HCT116 (cell line): ENCODE data around the gene FNDC3A. TPM values are rescaled to one million over a fixed set of nuclear protein-coding genes. Genes with fewer than 3 reads are reported as not detected.

Experiments used
- ATAC-seq: fragments of 200-7000 bp; cut with Tn5 transposase; 2 replicates; pipeline ENCODE4 v1.9.1; 2020; ENCODE audit warnings: mild to moderate bottlenecking, moderate library complexity
- BruUV-seq: library from RNA; stranded (reverse); fragments of 400-500 nt; replicated peaks from 2 replicates; lab custom pipeline; 2021; lab: Mats Ljungman, UMichigan
- CTCF ChIA-PET: fragments of 300-600 bp; sonication (Branson Sonifier 250); formaldehyde crosslinking; loops from one replicate; lab custom pipeline; 2021; ENCODE audit warnings: antibody characterized with exemption; lab: Charles Lee
- POLR2A ChIA-PET: fragments of 300-600, 350-600 bp; sonication (Branson Sonifier 250); formaldehyde crosslinking; loops from one replicate; lab custom pipeline; 2021; ENCODE audit warnings: antibody characterized with exemption; lab: Charles Lee
- RAD21 ChIA-PET, 2 experiments: fragments of 300-600 bp; sonication (Branson Sonifier 250); formaldehyde crosslinking; loops; one replicate each; lab custom pipeline; 2023; ENCODE audit warnings: low total read pairs in 2 of 2; ENCODE audit not compliant: uncharacterized antibody in 2 of 2, unreplicated experiment in 2 of 2, low non-redundant PET in 1 of 2; lab: Charles Lee
- DNase-seq: peaks from one replicate; pipeline ENCODE4 v3.0.0-alpha.2; 2010; ENCODE audit warnings: low read depth, low spot score
- H2AFZ ChIP-seq: fragments of 200-600 bp; shearing (Covaris generic), sonication (generic); 2 replicates; pipeline ENCODE4 v1.6.1; 2017; ENCODE audit warnings: low read depth, mixed run types, mixed read lengths, antibody characterized with exemption, low read length; ENCODE audit not compliant: poor library complexity, severe bottlenecking
- H3K27ac ChIP-seq: 2 replicates; pipeline ENCODE4 v1.5.1; 2012; ENCODE audit warnings: low read depth, low read length
- H3K27me3 ChIP-seq: fragments of 200-600 bp; sonication (generic); 2 replicates; pipeline ENCODE4 v1.6.1; 2016; ENCODE audit warnings: mixed run types, low read length, mixed read lengths; ENCODE audit not compliant: insufficient read depth
- H3K36me3 ChIP-seq, 2 experiments: fragments of 200-500 bp in 1 of 2; fragments of 200-600 bp in 1 of 2; sonication (Bioruptor generic) in 1 of 2; sonication (generic) in 1 of 2; 2 replicates each; pipeline versions ENCODE4 v1.5.1 to v1.6.1; 2014 to 2016; ENCODE audit warnings: low read length in 2 of 2, inconsistent platforms in 1 of 2, mixed read lengths in 1 of 2, mixed run types in 1 of 2; ENCODE audit not compliant: insufficient read depth in 2 of 2, control insufficient read depth in 1 of 2
- H3K4me1 ChIP-seq, 2 experiments: fragments of 200-600 bp in 1 of 2; sonication (generic) in 1 of 2; 2 replicates each; pipeline versions ENCODE4 v1.5.1 to v1.6.1; 2012 to 2017; ENCODE audit warnings: low read length in 2 of 2, inconsistent platforms in 1 of 2, mild to moderate bottlenecking in 1 of 2, mixed read lengths in 1 of 2, mixed run types in 1 of 2, moderate library complexity in 1 of 2; ENCODE audit not compliant: insufficient read depth in 2 of 2, control insufficient read depth in 1 of 2
- H3K4me2 ChIP-seq: fragments of 200-600 bp; sonication (generic); 2 replicates; pipeline ENCODE4 v1.6.1; 2017; ENCODE audit warnings: mixed run types, low read length, mixed read lengths
- H3K4me3 ChIP-seq, 2 experiments: fragments of 200-600 bp in 1 of 2; sonication (generic) in 1 of 2; replicated peaks in 1 of 2; 2 replicates each; pipeline ENCODE4 v1.5.1; 2011 to 2016; ENCODE audit warnings: low read length in 2 of 2, control low read depth in 1 of 2, low read depth in 1 of 2, mild to moderate bottlenecking in 1 of 2, mixed read lengths in 1 of 2, mixed run types in 1 of 2
- H3K79me2 ChIP-seq: fragments of 200-600 bp; sonication (generic); 2 replicates; pipeline ENCODE4 v1.6.1; 2017; ENCODE audit warnings: mild to moderate bottlenecking, mixed run types, low read length, moderate library complexity, mixed read lengths; ENCODE audit not compliant: insufficient read depth
- H3K9ac ChIP-seq: fragments of 200-600 bp; sonication (generic); 2 replicates; pipeline ENCODE4 v1.6.1; 2016; ENCODE audit warnings: low read length, mixed read lengths
- H3K9me2 ChIP-seq: fragments of 200-600 bp; sonication (generic), shearing (Covaris generic); 2 replicates; pipeline ENCODE4 v1.6.1; 2017; ENCODE audit warnings: mixed run types, mild to moderate bottlenecking, moderate library complexity; ENCODE audit not compliant: insufficient read depth
- H3K9me3 ChIP-seq, 2 experiments: fragments of 200-500 bp in 1 of 2; fragments of 200-600 bp in 1 of 2; sonication (Bioruptor generic) in 1 of 2; sonication (generic) in 1 of 2; 2 replicates each; pipeline ENCODE4 v1.6.1; 2014 to 2017; ENCODE audit warnings: low read length in 2 of 2, mixed read lengths in 2 of 2, inconsistent platforms in 1 of 2, low read depth in 1 of 2, mild to moderate bottlenecking in 1 of 2, mixed run types in 1 of 2, moderate library complexity in 1 of 2; ENCODE audit not compliant: control insufficient read depth in 1 of 2, insufficient read depth in 1 of 2
- H4K20me1 ChIP-seq: fragments of 200-600 bp; sonication (generic), shearing (Covaris generic); 2 replicates; pipeline ENCODE4 v1.6.1; 2017; ENCODE audit warnings: mixed run types, mild to moderate bottlenecking, moderate library complexity; ENCODE audit not compliant: insufficient read depth
- EGR1 ChIP-seq: IDR thresholded peaks from 2 replicates; pipeline ENCODE4 v1.6.1; 2012; ENCODE audit warnings: low read depth
- EZH2phosphoT487 ChIP-seq: fragments of 200-600 bp; IDR thresholded peaks from 2 replicates; pipeline ENCODE4 v1.6.1; 2018; ENCODE audit warnings: antibody characterized with exemption, borderline replicate concordance
- FOSL1 ChIP-seq: IDR thresholded peaks from 2 replicates; pipeline ENCODE4 v1.6.1; 2012; ENCODE audit warnings: low read depth
- JUND ChIP-seq: IDR thresholded peaks from 2 replicates; pipeline ENCODE4 v1.6.1; 2012
- POLR2A ChIP-seq: IDR thresholded peaks from 2 replicates; pipeline ENCODE4 v1.7.0; 2011; ENCODE audit warnings: borderline replicate concordance; ENCODE audit not compliant: insufficient read depth, insufficient read length; ENCODE audit errors: extremely low read depth
- POLR2AphosphoS5 ChIP-seq: IDR thresholded peaks from 2 replicates; pipeline ENCODE4 v1.6.1; 2011; ENCODE audit warnings: mild to moderate bottlenecking, low read depth, low read length, moderate library complexity
- RAD21 ChIP-seq: IDR thresholded peaks from 2 replicates; pipeline ENCODE4 v1.6.1; 2012; ENCODE audit warnings: low read depth, mild to moderate bottlenecking
- SIN3A ChIP-seq: IDR thresholded peaks from 2 replicates; pipeline ENCODE4 v1.6.1; 2012; ENCODE audit warnings: low read depth
- SRF ChIP-seq: IDR thresholded peaks from 2 replicates; pipeline ENCODE4 v1.6.1; 2012; ENCODE audit warnings: low read depth
- TCF7L2 ChIP-seq: IDR thresholded peaks from 2 replicates; pipeline ENCODE4 v1.7.0; 2011; ENCODE audit warnings: borderline replicate concordance, inconsistent platforms; ENCODE audit not compliant: insufficient read depth, insufficient read length; ENCODE audit errors: extremely low read depth
- ZNF274 ChIP-seq: fragments of 200-500 bp; sonication (Bioruptor generic); IDR thresholded peaks from 2 replicates; pipeline ENCODE4 v1.6.1; 2014; ENCODE audit warnings: mild to moderate bottlenecking, low read depth, low read length, inconsistent platforms
- intact Hi-C: fragments of 100-400 bp; cut with micrococcal nuclease; formaldehyde crosslinking; loops from 2 replicates; pipeline ENCODE4 v1.10.0; 2022
- total RNA-seq: library from RNA; stranded (reverse); gene quantifications from one replicate; pipeline ENCODE4 v1.2.1, GENCODE V29; 2021; ENCODE audit not compliant: unreplicated experiment
- TF ChIP-seq, protein P1 (sequence below): IDR thresholded peaks from 2 replicates; pipeline ENCODE4 v1.6.1; 2012
- TF ChIP-seq, protein P2 (sequence below), 3 experiments: fragments of 200-600 bp in 1 of 3; sonication (generic) in 1 of 3; IDR thresholded peaks in 2 of 3; conservative IDR thresholded peaks in 1 of 3; 2 replicates each; pipeline ENCODE4 v1.5.1; 2012 to 2017; ENCODE audit warnings: low read depth in 2 of 3, low read length in 2 of 3, antibody characterized with exemption in 1 of 3, borderline replicate concordance in 1 of 3, control low read depth in 1 of 3, mild to moderate bottlenecking in 1 of 3, mixed read lengths in 1 of 3, mixed run types in 1 of 3, moderate library complexity in 1 of 3; ENCODE audit not compliant: insufficient read depth in 1 of 3

FNDC3A gene
- total RNA-seq, 1 experiment from 2014 or later = 30.5 TPM

DNA sequence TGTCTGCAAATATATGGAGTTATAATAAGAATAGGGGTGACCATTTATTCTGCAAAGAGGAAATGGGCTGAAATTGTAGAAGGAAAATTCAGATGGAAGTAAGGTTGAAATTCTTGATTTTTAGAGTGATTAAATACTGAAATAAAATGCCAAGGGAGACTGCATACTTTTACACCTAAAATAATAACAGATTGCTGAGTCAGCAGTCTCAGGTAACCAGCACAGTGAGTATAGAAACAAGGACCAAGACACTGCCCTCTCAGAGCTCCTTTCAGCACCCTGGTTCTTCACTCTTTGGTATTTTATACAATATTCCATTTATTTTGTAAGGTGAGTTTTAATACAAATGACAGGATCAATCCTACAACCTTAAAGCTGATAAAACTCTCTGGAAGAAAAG lies 195.6 kb downstream of the FNDC3A start:
- no peak for ATAC-seq
- RAD21 ChIA-PET = no interaction called here
- H3K79me2 ChIP-seq = no peaks in the 10 kb centered on the region
- CTCF ChIA-PET = no interaction called here
- H3K4me1 ChIP-seq = no peaks in the 10 kb centered on the region
- POLR2A ChIA-PET = no interaction called here
- intact Hi-C loops = no loop called here
- no peak overlapping the region for H3K9ac ChIP-seq
- DNase-seq = no peak
- TF ChIP-seq JUND = no peak
- no peak for TF ChIP-seq FOSL1
- no peak for TF ChIP-seq TCF7L2
- no peak for TF ChIP-seq EGR1
- no peak for TF ChIP-seq SIN3A
- no peak for TF ChIP-seq RAD21
- no peak for TF ChIP-seq EZH2phosphoT487
- TF ChIP-seq POLR2AphosphoS5 = no peak
- TF ChIP-seq, protein P1, sequence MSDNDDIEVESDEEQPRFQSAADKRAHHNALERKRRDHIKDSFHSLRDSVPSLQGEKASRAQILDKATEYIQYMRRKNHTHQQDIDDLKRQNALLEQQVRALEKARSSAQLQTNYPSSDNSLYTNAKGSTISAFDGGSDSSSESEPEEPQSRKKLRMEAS = no peak
- TF ChIP-seq, protein P2, sequence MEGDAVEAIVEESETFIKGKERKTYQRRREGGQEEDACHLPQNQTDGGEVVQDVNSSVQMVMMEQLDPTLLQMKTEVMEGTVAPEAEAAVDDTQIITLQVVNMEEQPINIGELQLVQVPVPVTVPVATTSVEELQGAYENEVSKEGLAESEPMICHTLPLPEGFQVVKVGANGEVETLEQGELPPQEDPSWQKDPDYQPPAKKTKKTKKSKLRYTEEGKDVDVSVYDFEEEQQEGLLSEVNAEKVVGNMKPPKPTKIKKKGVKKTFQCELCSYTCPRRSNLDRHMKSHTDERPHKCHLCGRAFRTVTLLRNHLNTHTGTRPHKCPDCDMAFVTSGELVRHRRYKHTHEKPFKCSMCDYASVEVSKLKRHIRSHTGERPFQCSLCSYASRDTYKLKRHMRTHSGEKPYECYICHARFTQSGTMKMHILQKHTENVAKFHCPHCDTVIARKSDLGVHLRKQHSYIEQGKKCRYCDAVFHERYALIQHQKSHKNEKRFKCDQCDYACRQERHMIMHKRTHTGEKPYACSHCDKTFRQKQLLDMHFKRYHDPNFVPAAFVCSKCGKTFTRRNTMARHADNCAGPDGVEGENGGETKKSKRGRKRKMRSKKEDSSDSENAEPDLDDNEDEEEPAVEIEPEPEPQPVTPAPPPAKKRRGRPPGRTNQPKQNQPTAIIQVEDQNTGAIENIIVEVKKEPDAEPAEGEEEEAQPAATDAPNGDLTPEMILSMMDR (IDR thresholded peaks at IDR 0.05 in 2 of 3, conservative IDR thresholded peaks at IDR 0.05 in 1 of 3; ENCODE audit: borderline replicate concordance in 1 of 3, insufficient read depth in 1 of 3, low read depth in 2 of 3, low read length in 2 of 3) = no peak
- TF ChIP-seq POLR2A = no peak
- TF ChIP-seq SRF = no peak
- TF ChIP-seq ZNF274 = no peak
- no peaks in the 10 kb centered on the region for H3K9me2 ChIP-seq
- H3K9me3 ChIP-seq = no peaks in the 10 kb centered on the region
- no peak overlapping the region for H3K4me3 ChIP-seq
- H3K27ac ChIP-seq = no peak overlapping the region
- H2AFZ ChIP-seq = no peak overlapping the region
- H3K27me3 ChIP-seq = no peaks in the 10 kb centered on the region
- no peaks in the 10 kb centered on the region for H4K20me1 ChIP-seq
- no peaks in the 10 kb centered on the region for H3K36me3 ChIP-seq
- BruUV-seq = no TSS peak
- no peak overlapping the region for H3K4me2 ChIP-seq
